Measurements from ENCODE around the gene PCDHB15. TPM values are rescaled to one million over a fixed set of nuclear protein-coding genes. Genes with fewer than 3 reads are reported as not detected.

PCDHB15 gene
- total RNA-seq, 3 donors from 2014 or later, result 0.08 TPM; not detected in 2

DNA sequence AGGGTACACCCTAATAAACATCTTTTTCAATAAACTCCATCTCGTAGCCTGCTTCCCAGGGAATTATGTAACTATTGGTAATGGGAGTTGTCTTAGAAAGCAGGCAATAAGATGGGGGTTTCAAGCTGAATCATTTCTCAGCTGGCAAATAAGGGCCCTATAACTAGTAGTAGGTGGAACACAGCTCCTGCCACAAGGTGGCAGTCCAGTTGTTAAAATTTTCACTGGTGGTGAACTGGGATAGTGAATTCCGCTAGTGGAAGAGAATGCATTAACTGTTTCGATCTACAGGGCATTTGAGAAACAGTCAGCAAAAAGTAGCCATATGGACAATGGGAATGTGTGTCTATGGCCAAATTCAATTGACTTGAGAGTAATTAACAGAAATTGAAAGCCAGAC is 27.7 kb downstream of the PCDHB15 start:
- Mint-ChIP-seq H3K4me1 (ENCODE audit: low read depth) (no peaks in the 10 kb centered on the region), H3K36me3 (ENCODE audit: insufficient read depth) (peaks cover 17% of the 10 kb centered on the region), H3K27me3 (ENCODE audit: low read depth) (no peaks in the 10 kb centered on the region), H3K9me3 (peaks cover 53% of the 10 kb centered on the region), H3K4me3 (no peak overlapping the region)
- ATAC-seq (no peak), DNase-seq (no peak)

GRCh38 chr5:141298376-141298775 is 53.2 kb downstream of the PCDHB15 start:
- no peak overlapping the region for H3K4me3 Mint-ChIP-seq
- H3K36me3 Mint-ChIP-seq (ENCODE audit: insufficient read depth), result peaks cover 39% of the 10 kb centered on the region
- peaks cover 55% of the 10 kb centered on the region for H3K9me3 Mint-ChIP-seq
- DNase-seq, result no peak
- H3K4me1 Mint-ChIP-seq (ENCODE audit: low read depth), result no peaks in the 10 kb centered on the region
- no peak for ATAC-seq
- H3K27me3 Mint-ChIP-seq (ENCODE audit: low read depth), result no peaks in the 10 kb centered on the region

Other genes starting within 250 kb of the PCDHB15 start
- not detected for gene PCDHB1, start 194.0 kb upstream of the PCDHB15 start, total RNA-seq
- gene PCDHB2, start 150.8 kb upstream of the PCDHB15 start, total RNA-seq, result under 1 TPM in 1 of 3 donors, not detected in 2; 0.19 TPM
- not detected for gene PCDHB3, start 144.9 kb upstream of the PCDHB15 start, total RNA-seq
- not detected for gene PCDHB4, start 123.6 kb upstream of the PCDHB15 start, total RNA-seq
- gene PCDHB5, start 110.2 kb upstream of the PCDHB15 start, total RNA-seq, result under 1 TPM in 2 of 3 donors, not detected in 1; 0.13 to 0.16 TPM
- gene PCDHB6, start 95.3 kb upstream of the PCDHB15 start, total RNA-seq, result under 1 TPM in 1 of 3 donors, not detected in 2; 0.05 TPM
- not detected for gene PCDHB7, start 72.8 kb upstream of the PCDHB15 start, total RNA-seq
- gene PCDHB8, start 67.6 kb upstream of the PCDHB15 start, total RNA-seq, result not detected
- gene PCDHB16, start 63.0 kb upstream of the PCDHB15 start, total RNA-seq, result not detected
- gene PCDHB9, start 58.2 kb upstream of the PCDHB15 start, total RNA-seq, result not detected
- under 1 TPM in 1 of 3 donors, not detected in 2; 0.08 TPM for gene PCDHB10, start 53.0 kb upstream of the PCDHB15 start, total RNA-seq
- gene PCDHB11, start 45.8 kb upstream of the PCDHB15 start, total RNA-seq, result not detected
- not detected for gene PCDHB12, start 36.7 kb upstream of the PCDHB15 start, total RNA-seq
- under 1 TPM; 0.08 to 0.16 (median 0.10) TPM for gene PCDHB13, start 31.5 kb upstream of the PCDHB15 start, total RNA-seq
- gene PCDHB14, start 22.1 kb upstream of the PCDHB15 start, total RNA-seq, result under 1 TPM in 2 of 3 donors, not detected in 1; 0.08 TPM
- gene SLC25A2, start 58.7 kb downstream of the PCDHB15 start, total RNA-seq, result under 1 TPM in 1 of 3 donors, not detected in 2; 0.18 TPM
- gene TAF7, start 75.4 kb downstream of the PCDHB15 start, total RNA-seq, result 10 to 100 TPM; 64.8 to 73.8 (median 70.4) TPM
- under 1 TPM; 0.05 to 0.11 (median 0.11) TPM for gene PCDHGA1, start 85.1 kb downstream of the PCDHB15 start, total RNA-seq
- gene PCDHGA2, start 93.4 kb downstream of the PCDHB15 start, total RNA-seq, result under 1 TPM in 1 of 3 donors, not detected in 2; 0.05 TPM
- gene PCDHGA3, start 98.4 kb downstream of the PCDHB15 start, total RNA-seq, result not detected
- under 1 TPM in 1 of 3 donors, not detected in 2; 0.13 TPM for gene PCDHGB1, start 104.7 kb downstream of the PCDHB15 start, total RNA-seq
- gene PCDHGA4, start 109.6 kb downstream of the PCDHB15 start, total RNA-seq, result under 1 TPM; 0.08 to 0.30 (median 0.08) TPM
- gene PCDHGB2, start 114.6 kb downstream of the PCDHB15 start, total RNA-seq, result under 1 TPM; 0.13 to 0.43 (median 0.40) TPM
- gene PCDHGA5, start 118.8 kb downstream of the PCDHB15 start, total RNA-seq, result under 1 TPM; 0.05 to 0.13 (median 0.08) TPM
- gene PCDHGB3, start 124.8 kb downstream of the PCDHB15 start, total RNA-seq, result under 1 TPM; 0.10 to 0.19 (median 0.13) TPM
- gene PCDHGA6, start 128.5 kb downstream of the PCDHB15 start, total RNA-seq, result under 1 TPM; 0.13 to 0.27 (median 0.18) TPM
- under 1 TPM in 2 of 3 donors, not detected in 1; 0.08 to 0.11 TPM for gene PCDHGA7, start 137.3 kb downstream of the PCDHB15 start, total RNA-seq
- under 1 TPM; 0.08 to 0.22 (median 0.20) TPM for gene PCDHGB4, start 142.3 kb downstream of the PCDHB15 start, total RNA-seq
- gene PCDHGA8, start 147.2 kb downstream of the PCDHB15 start, total RNA-seq, result not detected
- under 1 TPM; 0.26 to 0.91 (median 0.27) TPM for gene PCDHGB5, start 152.6 kb downstream of the PCDHB15 start, total RNA-seq
- gene PCDHGA9, start 157.4 kb downstream of the PCDHB15 start, total RNA-seq, result under 1 TPM; 0.13 to 0.18 (median 0.16) TPM
- gene PCDHGB6, start 162.6 kb downstream of the PCDHB15 start, total RNA-seq, result under 1 TPM; 0.08 to 0.22 (median 0.18) TPM
- under 1 TPM; 0.25 to 0.68 (median 0.40) TPM for gene PCDHGA10, start 167.6 kb downstream of the PCDHB15 start, total RNA-seq
- under 1 TPM in 1 of 3 donors, not detected in 2; 0.15 TPM for gene PCDHGB7, start 172.3 kb downstream of the PCDHB15 start, total RNA-seq
- under 1 TPM; 0.05 to 0.13 (median 0.05) TPM for gene PCDHGA11, start 175.7 kb downstream of the PCDHB15 start, total RNA-seq
- under 1 TPM; 0.11 to 0.24 (median 0.20) TPM for gene PCDHGA12, start 185.1 kb downstream of the PCDHB15 start, total RNA-seq
- gene PCDHGC3, start 230.6 kb downstream of the PCDHB15 start, total RNA-seq, result under 1 TPM; 0.22 to 0.55 (median 0.48) TPM
- gene PCDHGC4, start 239.6 kb downstream of the PCDHB15 start, total RNA-seq, result not detected
- not detected for gene PCDHGC5, start 243.7 kb downstream of the PCDHB15 start, total RNA-seq